DMS153 treated with DMSO at 0.1 percent for 48 hours (cell line): ENCODE results near the gene GLRX.
A peak's percentile ranks its signal among the peaks of the same experiment; 100 is the strongest.
"Not testable (repeated sequence)": the region's sequence is repeated elsewhere in the genome, so short reads cannot be mapped to it uniquely, and the experiment has no call there.

Experiments used
- DNase-seq: peaks from one replicate; lab custom pipeline; 2025; ENCODE audit not compliant: unreplicated experiment; lab: John Stamatoyannopoulos, UW

Gene GLRX, protein sequence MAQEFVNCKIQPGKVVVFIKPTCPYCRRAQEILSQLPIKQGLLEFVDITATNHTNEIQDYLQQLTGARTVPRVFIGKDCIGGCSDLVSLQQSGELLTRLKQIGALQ

DNA sequence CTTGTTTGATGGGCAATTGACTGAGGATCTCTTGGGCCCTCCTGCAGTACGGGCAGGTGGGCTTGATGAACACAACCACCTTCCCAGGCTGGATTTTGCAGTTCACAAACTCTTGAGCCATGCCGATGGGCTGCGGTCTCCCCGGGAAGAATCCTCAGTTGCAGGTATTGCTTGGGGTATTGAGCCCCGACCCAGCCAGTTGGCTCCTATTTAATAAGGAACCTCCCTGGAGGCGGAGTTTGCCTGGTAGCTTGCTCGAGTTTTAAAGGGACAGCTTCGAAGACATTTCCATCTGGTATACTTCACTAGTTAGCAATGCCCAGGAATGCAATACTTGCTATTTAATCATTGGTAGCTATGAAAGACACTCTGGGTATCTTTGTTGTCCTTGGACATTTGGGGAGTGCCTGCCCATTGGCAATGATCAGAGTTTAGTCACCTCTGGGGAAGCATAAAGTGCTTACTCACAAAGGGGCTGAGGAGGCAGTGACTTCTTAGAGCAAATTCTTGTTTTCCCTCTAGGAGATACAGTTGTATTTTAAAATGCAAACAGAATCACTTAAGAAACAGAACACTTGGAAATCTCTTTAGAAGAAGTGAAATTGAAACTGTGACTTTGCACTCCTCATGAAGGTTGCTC is at the start of gene GLRX:
TSS of gene GLRX (minus strand) at position 185 of the 640 bp plus-strand sequence. CDS start at position 121, 64 bp downstream.
- no peak for DNase-seq

DNA sequence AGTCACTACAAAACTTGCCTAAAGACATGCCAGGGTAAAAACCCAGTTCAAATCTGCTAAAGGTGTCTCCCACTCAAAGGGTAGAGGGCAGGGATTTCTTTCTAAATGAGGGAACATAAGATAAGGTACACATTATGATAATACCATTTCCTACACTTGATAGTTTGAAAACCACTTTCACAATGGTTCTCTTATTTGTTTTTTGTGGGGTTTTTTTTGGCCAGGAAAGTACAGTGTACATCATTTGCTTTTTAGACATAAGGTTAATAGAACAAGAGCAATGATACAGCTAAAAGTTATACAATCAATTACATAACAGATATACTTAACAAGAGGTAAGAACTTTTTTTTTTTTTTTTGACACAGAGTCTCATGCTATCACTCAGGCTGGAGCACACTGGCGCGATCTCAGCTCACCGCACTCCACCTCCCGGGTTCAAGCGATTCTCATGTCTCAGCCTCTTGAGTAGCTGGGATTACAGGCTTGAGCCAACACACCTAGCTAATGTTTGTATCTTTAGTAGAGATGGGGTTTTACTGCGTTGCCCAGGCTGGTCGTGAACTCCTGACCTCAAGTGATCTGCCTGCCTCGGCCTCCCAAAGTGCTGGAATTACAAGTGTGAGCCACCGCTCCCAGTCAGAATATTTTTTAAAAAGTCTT is 48.8 kb upstream of the GLRX start:
- no peak for DNase-seq

DNA sequence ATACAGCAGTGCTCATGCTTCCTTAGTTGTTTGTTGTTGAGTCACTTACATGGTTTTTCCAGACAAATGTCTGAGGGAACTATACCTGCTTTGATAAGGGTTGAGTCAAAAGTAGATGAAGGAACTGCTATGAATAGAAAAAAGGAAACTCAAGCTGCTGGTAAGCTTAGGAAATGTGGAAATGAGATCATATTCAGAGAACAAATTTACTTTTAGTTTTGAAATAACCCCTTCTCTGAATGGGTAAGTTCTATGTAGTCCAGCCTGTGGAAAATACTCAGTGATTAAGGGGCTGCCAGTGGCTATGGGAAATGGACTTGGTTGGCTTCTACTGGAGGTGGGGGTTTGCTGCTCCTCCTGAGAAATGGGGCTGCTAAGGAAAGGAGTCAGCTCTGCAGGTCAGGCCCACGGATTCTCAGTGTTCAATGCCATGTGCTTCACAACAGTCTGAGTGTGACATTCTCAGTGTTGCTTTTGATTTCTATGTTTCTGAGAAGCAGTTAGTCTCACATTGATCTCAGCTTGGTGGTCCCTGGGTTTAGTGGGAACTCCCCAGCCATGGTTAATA is 47.7 kb upstream of the GLRX start:
- DNase-seq: no peak

DNA sequence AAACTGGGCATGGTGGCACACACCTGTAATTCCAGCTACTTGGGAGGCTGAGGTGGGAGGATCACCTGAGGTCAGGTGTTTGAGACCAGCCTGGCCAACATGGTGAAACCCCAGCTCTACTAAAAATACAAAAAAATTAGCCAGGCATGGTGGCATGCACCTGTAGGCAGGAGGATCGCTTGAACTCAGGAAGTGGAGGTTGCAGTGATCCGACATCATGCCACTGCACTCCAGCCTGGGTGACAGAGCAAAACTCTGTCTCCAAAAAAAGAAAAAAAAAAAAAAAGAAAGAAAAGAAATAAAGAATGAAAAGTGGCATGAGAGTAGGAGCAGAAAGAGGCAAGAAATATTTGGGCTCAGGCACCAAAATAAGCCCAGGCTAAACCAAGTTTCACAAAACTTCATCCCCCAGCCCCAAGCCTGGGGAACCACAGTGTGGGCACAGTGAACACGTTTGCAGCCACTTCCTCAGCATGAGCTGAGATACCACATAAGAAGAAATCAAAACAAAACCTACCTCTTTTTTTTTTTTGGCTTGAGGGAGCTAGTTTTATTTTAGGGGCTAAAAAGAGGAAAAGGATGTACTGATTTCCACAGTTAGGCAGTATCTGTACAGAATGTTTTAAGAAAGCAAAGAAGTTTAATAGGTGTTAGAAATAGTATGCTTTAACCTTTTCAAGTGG is 46.8 kb upstream of the GLRX start:
- DNase-seq: not testable (repeated sequence)

DNA sequence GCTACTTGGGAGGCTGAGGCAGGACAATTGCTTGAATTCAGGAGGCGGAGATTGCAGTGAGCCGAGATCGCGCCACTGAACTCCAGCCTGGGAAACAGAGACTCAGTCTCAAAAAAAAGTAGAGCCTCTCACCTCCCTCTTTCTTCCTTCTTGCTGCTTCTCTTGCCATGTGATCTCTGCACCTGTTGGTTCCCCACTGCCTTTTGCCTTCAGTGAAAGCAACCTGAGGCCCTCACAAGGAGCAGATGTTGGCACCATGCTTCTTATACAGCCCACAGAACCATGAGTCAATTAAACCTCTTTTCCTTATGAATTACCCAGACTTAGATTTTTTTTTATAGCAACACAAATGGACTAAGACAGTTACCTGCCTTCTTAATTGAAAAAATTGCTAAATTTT is 45.6 kb upstream of the GLRX start:
- DNase-seq: no peak

DNA sequence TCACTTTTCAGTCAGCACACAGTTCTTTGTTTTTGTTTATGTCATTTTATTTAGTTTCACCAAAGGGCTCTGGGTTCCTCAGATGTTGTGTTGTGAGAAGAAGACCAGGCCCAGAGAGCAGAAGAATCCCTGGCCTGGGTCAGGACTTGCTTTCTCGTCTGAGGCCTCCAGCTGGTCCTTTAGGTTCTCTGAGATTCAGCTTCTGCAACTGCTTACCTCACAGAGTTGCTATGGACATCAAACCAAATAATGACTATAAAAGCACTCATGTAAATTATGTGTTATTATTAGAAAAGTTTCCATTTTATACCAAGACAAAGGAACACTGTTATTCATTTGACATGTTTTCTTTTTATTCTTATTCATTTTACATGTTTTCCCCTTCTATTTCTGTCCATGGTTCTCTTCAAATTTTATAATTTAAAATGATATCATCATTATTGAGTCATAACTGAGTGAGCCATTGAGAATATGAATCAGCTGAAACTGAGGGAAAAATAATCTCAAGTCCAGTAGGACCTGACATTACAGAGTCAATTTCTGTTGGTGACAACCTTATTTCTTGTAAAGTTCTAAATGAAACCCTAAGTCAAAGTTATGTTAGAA is 44.0 kb upstream of the GLRX start:
- DNase-seq: no peak

DNA sequence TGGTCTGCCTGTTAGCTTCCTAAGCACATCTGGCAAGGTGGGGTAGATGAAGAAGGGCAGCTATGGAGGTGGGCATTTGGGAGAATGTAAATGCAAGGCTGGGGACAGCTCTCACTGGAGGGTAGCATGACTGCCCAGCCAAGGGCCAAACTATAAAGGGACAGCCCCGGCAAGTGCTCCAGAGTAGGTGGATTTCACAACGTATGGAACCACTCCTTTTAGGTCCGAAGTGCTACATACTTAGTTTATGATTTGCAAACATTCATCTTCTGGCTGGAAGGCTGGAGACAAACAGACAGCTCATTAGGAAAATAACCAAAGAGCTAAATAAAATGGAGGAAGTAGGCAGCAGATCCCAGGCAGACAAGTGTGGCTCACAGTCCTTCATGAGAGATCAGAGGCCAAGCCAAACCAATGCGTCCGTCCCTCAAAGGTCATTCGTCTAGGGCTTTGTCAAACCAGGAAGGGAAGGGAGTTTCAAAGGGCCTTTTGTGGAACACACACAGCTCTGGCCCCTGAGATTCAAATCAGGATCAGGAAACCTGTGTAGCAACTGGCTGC is 42.5 kb upstream of the GLRX start:
- peak; percentile 67 for DNase-seq

DNA sequence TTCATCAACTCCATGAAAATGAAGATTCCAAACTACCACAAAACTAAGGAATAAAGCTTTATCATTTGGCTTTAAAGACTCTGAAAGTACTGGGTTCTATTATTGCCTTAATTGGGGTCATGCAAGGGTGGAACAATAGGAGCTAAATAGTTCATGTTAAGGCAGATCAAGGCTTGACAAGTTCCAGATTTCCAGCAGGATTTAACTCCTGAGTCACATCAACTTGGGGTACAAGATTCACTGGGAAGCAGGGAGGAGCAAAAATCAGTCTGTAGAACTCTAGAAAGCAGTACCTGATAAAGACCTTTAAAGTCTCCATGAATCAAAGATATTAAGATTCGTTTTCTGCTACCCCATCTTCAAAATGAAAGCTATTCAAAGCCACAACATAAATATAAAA is 41.9 kb upstream of the GLRX start:
- DNase-seq: no peak

DNA sequence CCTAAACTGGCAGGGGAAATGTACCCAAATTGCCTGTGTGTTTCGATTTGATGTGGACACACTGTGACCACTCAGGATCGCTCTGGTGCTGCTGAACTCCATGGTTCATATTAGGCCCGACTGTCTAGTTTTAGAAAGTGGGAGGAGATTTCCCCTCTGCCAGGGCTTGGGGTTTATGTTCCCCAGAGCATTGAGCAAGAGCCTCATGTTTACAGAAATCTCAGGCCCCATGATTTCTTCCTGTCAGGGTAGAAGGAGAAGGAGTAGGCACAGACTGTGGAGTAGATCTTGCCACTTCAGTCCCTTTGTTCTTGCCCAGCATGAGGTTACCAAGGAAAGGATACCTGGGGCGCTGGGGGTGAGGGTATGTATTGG is 40.8 kb upstream of the GLRX start:
- no peak for DNase-seq

DNA sequence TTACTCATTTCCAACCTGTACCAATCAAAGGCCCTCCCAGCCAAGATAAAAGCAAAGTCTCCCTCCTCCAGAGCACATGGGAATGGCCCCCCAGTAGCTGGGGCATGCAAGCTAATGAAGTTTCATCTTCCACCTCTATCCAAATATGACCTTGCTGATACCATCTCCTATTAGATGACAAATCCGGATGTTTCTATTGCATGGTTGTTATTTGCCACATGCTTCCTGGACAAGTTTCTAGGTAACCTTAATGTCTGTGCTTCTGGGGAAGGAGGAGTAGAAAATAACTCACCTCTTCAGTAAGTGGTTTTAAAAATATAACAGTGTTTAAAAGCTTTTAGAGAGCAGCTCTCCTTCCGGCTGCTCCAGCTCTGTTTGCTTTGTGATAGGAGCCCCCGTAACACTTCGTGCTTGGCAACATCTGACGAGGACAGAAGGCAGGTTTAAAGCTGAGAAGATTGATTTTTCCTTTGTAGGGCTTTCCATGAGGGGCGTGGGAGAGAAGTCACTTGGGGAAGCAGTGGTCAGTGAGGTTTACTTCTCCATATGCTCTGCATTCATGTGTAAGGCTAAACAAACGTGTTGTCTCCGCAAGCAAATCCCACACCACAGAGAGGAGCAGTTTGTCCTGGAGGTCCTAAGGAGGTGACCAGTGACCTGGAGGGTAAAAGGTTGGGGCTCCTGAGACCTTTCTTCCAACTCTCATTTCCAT is 40.3 kb upstream of the GLRX start:
- no peak for DNase-seq

DNA sequence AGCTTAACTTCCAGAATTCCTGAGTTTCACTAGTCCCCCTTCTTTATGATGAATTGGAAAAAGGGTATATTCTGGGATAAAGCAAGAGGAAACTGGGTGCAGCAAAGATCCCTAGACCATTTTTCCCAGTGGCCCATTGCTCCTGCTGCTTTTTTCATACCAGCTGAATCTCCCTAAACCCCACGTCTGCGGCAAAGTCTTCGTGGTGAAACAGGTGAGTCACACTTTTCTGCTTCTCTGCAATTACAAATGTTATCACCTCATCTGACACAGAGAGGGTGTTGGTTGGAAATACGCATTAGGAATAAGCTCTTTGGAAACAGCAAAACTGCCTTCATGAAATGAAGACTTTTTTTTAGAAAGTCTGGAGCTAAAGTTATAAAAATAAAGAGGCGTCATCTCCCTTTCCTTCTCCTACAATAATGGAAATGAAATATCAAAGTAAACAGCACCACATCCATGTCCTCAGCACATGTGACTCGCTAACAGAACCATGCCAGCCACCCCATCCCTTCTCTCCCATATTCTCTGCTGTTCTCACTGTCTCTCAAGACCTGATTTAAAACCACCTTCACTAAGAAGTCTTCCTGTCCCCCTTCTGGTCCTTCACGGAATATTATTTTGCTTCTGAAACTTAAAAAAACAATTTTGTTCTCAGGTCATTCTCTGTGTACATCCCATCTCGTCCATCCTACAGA is 39.5 kb upstream of the GLRX start:
- no peak for DNase-seq

DNA sequence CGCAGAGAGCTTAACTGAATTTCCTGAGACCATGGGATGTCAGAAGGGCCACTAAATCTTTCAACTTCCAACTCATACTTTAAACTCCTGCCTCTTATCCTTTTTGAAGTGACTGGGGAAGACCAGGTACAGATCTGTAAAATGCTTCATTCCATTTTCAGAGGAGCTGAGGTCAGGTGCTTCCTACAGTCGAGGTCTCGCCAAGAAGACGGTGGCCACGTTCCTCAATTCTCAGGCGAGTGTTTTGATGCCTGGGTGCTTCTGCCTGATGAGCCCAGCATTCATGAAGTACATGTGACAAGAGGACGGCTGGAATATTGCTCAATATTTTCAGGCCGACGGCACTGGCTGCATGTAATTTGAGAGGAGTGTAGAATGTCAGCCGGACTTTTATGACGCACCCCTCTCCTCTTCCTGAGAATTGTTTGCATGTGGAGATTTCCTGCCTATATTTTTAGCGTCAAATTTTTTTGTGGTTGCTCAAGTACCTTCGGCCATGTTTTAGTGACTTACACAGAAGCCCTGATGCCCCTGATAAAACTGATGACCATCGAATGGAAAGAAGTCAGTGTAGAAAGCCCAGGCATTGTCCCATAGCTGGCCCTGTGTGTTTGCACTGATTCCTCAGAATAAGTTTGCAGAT is 38.8 kb upstream of the GLRX start:
- DNase-seq: peak; percentile 28

DNA sequence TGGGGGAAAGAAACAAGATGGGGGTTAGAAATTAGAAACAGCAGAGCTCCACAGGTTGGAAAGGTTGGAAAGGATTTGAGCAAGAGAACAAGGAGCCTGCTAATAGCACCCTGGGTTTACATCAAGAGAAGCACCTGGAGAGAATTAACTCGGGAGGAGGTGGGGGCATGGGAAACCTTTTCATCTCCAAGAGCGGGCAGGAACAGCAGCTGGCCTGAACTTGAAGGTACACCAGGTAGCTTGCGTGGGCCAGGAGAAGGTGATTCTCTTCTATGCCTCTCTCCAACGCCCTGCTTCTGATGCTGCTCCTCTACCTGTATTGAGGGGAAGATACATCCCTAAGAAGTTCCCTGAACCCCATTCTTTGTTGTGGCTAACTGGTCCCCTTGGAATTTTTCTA is 37.1 kb upstream of the GLRX start:
- DNase-seq: no peak

DNA sequence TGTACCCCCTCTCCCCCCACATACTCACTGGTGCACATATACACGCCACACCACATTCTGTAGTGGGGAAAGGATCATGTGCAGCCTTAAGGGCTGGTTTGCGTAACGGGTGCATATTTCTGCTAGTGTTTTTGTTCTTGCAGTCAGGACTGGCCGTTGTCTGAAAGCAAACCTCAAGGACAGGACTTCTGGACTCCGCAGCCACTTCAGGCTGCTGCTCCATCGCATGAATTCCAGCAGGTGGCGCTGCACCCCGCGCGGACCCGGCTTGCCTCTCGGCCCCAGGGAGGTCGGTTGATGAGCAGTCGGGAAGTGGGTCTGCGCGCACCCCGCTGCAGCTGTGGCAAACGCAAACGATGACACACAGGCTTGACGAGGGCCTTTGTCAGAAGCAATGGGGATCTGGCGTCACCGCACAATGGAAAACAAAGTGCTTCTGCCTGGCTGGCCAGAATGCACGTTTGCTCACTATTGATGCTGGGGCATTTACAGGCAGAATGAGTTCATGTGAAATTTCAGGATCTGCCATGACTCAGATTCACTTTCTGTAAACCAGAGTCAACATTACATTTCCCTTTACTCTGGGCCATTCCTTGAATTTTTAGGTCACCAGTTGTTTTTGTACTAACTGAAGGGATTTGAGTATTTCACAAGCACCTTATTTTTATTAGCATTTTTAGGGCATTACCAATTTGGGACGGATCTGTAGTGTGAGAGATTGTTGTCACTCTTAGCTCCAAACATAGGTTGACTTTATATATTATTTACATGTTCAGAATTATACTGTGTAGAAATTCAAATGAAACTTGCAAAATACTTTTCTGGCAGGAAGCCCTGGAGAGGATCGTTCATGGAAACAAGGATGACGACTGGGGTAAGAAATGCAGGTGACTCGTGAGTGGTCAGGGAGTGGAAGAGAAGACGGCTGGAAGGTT is 36.4 kb upstream of the GLRX start:
- peak; percentile 55 for DNase-seq

DNA sequence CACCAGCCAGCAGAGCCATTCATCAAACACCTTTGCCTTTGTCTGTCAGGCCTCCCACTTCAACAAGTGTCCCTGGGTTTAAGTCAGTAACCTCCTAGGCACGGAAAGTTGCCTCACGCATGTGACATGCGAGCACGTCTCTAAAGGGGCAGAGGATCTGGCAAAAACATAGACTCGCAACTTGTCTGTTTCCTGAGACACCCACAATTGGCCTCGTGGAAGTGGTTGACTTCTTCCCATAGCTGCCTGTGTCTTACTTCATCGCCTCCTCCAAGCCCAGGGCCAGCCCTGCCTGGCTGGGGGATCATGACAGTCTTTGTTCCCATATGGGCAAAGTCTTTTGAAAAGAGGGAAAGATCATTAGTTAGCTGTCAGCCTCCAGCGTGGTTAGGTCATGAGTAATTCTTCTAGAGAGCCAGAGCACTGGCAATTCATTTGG is 35.5 kb upstream of the GLRX start:
- no peak for DNase-seq

DNA sequence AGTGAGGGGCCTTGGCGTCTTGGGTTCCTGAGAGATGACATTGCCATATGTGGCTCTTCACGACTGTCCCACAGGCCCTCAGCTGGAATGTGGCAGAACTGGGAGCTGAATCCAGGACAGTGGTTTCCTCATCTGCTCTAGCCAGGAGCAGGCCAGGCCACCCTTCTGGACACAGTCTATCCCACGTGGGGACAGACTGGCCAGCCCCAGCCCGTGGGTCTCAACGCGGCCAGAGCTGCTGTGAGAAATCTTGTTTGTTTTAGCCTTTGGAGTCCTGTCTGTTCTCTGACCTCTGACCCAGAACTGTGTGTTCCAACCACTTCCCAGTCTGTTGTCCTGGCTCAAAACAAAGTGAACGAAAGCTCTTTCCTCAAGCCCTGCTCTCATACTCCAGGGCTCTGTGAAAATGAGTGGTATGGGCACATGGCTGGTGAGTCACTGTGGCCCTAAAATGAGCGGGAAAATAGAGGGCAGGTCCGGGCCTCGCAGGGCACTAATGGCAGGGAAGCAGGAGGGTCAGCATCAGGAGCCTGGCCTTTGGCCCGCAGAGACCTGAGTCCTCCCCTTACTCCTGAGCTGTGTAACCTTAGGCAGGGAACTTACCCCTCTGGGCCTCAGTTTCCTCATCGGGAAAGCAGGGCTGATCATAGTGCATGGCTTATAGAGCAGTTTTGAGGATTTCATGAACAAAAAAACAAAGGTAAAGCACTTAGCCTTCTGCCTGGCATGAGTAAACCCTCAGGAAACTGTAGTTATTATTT is 34.8 kb upstream of the GLRX start:
- DNase-seq: no peak

DNA sequence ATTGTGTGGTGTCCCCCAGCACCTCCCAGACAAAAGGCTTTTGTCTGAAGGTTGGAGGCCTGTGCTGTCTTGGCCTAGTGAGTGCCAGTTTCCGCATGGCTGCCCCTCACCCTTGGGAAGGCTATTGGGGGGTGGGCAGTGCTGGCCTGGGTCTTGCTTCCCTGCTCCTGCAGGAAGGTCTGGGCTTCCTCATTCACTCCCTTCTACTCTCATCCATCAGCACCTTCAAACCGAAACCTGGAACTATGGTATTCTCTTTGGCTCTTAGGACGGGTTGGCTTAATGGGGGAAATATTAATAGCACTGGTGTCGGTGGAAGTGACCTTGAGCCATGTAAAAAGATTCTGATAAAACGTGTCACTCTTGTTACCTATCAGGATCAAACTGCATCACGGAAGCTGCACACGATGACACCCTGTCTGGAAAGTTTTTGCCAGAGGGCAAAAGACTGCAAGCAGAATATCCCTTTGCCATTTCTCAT is 34.0 kb upstream of the GLRX start:
- no peak for DNase-seq
